Peyer's patch (tissue), 4 donors: ENCODE data around the gene ELF5.

ENCODE experiments used
- CTCF ChIP-seq, 6 experiments: fragments of 450-650 bp in 4 of 6; fragments of 200-600 bp in 2 of 6; sonication (generic) in 1 of 6; IDR thresholded peaks; one replicate each; pipeline ENCODE4 v1.5.1; 2017 to 2019; ENCODE audit warnings: antibody characterized with exemption in 6 of 6, mild to moderate bottlenecking in 3 of 6, moderate library complexity in 1 of 6
- POLR2A ChIP-seq, 2 donors: fragments of 450-650 bp; IDR thresholded peaks; one replicate each; pipeline ENCODE4 v1.5.1; 2017; ENCODE audit warnings: antibody characterized with exemption in 2 of 2, mild to moderate bottlenecking in 2 of 2, moderate library complexity in 2 of 2

- TF ChIP-seq CTCF (IDR thresholded peaks at IDR 0.05): no peak
- TF ChIP-seq POLR2A (IDR thresholded peaks at IDR 0.05): no peak
These were observed 71.8 kb downstream of the ELF5 start for GRCh38 chr11:34441814-34442213.
